Measurements from ENCODE around the gene FBXO44. TPM values are rescaled to one million over a fixed set of nuclear protein-coding genes. Genes with fewer than 3 reads are reported as not detected.
A peak's percentile ranks its signal among the peaks of the same experiment; 100 is the strongest.

The FBXO44 gene
- polyA plus RNA-seq, 1 donor from 2014 or later = 119 TPM

DNA sequence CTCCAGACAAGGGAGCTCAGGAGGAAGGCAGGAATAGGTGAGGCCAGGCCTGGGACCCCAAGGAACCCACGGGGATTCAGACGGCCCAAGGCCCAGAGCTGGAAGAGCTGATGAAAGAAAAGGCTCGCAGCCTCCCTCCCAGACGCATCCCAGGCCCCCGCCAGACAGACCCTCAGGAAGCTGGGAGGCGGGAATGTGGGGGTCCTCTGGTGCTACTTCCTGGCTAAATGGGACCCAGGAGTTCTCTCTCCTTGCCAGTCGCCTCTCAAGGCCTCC, 878 bp upstream of the FBXO44 start:
- TF ChIP-seq POLR2AphosphoS5 (IDR thresholded peaks at IDR 0.05) = no peak
- TF ChIP-seq RAD21 (conservative IDR thresholded peaks at IDR 0.05) = no peak
- TF ChIP-seq EP300 (conservative IDR thresholded peaks at IDR 0.05; ENCODE audit: poor library complexity, severe bottlenecking) = no peak
- no peak for TF ChIP-seq EZH2 (IDR thresholded peaks at IDR 0.05; ENCODE audit: borderline replicate concordance, insufficient read depth, low read length, poor library complexity, severe bottlenecking)
- no peak for TF ChIP-seq SMC3 (conservative IDR thresholded peaks at IDR 0.05; ENCODE audit: poor library complexity)
- TF ChIP-seq, protein P1, sequence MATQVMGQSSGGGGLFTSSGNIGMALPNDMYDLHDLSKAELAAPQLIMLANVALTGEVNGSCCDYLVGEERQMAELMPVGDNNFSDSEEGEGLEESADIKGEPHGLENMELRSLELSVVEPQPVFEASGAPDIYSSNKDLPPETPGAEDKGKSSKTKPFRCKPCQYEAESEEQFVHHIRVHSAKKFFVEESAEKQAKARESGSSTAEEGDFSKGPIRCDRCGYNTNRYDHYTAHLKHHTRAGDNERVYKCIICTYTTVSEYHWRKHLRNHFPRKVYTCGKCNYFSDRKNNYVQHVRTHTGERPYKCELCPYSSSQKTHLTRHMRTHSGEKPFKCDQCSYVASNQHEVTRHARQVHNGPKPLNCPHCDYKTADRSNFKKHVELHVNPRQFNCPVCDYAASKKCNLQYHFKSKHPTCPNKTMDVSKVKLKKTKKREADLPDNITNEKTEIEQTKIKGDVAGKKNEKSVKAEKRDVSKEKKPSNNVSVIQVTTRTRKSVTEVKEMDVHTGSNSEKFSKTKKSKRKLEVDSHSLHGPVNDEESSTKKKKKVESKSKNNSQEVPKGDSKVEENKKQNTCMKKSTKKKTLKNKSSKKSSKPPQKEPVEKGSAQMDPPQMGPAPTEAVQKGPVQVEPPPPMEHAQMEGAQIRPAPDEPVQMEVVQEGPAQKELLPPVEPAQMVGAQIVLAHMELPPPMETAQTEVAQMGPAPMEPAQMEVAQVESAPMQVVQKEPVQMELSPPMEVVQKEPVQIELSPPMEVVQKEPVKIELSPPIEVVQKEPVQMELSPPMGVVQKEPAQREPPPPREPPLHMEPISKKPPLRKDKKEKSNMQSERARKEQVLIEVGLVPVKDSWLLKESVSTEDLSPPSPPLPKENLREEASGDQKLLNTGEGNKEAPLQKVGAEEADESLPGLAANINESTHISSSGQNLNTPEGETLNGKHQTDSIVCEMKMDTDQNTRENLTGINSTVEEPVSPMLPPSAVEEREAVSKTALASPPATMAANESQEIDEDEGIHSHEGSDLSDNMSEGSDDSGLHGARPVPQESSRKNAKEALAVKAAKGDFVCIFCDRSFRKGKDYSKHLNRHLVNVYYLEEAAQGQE (IDR thresholded peaks at IDR 0.05; ENCODE audit: borderline replicate concordance) = no peak
- TF ChIP-seq TAF1 (IDR thresholded peaks at IDR 0.05; ENCODE audit: low read depth) = no peak
- no peak for TF ChIP-seq CTCF (IDR thresholded peaks at IDR 0.05; ENCODE audit: poor library complexity, severe bottlenecking)
- H3K4me3 ChIP-seq (ENCODE audit: low read length) = peak overlapping the region; percentile 66
- peaks cover 4% of the 10 kb centered on the region for H3K36me3 ChIP-seq (ENCODE audit: insufficient read depth, low read length)
- no peak overlapping the region for H3K27ac ChIP-seq (ENCODE audit: low read length)
- H3K79me2 ChIP-seq (replicated peaks; ENCODE audit: insufficient read depth, low read length) = no peaks in the 10 kb centered on the region
- H3F3A ChIP-seq (ENCODE audit: insufficient read depth, low read length, poor library complexity, severe bottlenecking) = no peaks in the 10 kb centered on the region
- H3K9me2 ChIP-seq (ENCODE audit: insufficient read depth, low read length) = no peaks in the 10 kb centered on the region
- no peaks in the 10 kb centered on the region for H4K20me1 ChIP-seq (ENCODE audit: insufficient read depth)
- no peaks in the 10 kb centered on the region for H3K27me3 ChIP-seq (ENCODE audit: insufficient read depth, low read depth, low read length)
- H3K9me3 ChIP-seq (ENCODE audit: low read length) = no peaks in the 10 kb centered on the region
- no peak overlapping the region for H3K4me2 ChIP-seq (ENCODE audit: low read length)
- H3K9ac ChIP-seq (ENCODE audit: low read length) = peak overlapping the region; percentile 52
- H2AFZ ChIP-seq (ENCODE audit: low read depth, low read length) = no peak overlapping the region

DNA sequence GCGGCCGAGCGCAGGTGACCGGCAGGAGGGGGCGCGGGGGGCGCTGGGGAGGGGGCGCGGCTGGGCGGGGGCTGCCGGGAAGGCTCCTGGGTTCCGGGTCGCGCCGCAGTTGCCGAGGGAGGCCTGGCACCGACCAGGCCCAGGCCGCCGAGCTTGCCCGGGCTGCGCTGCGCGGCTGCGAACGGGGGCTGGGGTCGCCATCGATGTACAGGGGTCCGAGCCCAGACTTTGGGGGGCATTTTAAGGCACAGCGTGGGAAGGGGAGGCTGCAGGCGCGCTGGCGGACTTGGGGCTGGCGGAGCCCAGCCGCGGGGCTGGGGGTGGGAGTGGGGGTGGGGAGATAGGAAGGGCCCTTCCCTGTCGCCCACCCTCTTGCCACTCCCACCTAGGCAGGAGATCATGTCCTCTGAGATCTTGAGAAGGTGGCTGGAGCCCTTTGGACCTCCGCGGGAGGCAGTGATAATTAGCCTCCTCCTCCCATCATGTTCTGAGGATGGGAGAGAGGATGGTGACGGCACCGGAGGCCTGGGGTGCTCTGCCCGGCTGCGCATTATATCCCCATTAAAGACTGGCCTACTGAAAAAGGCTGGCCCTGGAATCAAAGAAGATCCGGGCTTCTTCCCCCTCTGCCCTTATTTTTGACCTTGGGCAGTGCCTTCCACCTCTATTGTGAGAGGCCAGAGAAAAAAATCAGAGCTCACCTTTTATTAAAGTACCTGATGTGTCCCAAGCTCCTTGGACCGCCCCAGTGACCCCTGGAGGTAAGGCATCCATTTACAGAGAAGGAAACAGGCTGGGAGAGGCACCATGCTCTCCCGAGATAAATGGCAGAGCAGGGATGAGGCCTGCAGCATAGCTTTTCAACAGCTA, 497 bp downstream of the FBXO44 start:
- no peaks in the 10 kb centered on the region for H3K9me2 ChIP-seq (ENCODE audit: insufficient read depth, low read length)
- H3K27me3 ChIP-seq (ENCODE audit: insufficient read depth, low read depth, low read length) = no peaks in the 10 kb centered on the region
- H3K4me2 ChIP-seq (ENCODE audit: low read length) = peak overlapping the region; percentile 97
- H3K9ac ChIP-seq (ENCODE audit: low read length) = peak overlapping the region; percentile 78
- H3K79me2 ChIP-seq (replicated peaks; ENCODE audit: insufficient read depth, low read length) = no peaks in the 10 kb centered on the region
- peaks cover 4% of the 10 kb centered on the region for H3K36me3 ChIP-seq (ENCODE audit: insufficient read depth, low read length)
- no peaks in the 10 kb centered on the region for H4K20me1 ChIP-seq (ENCODE audit: insufficient read depth)
- H3K27ac ChIP-seq (ENCODE audit: low read length) = no peak overlapping the region
- peak overlapping the region; percentile 86 for H3K4me3 ChIP-seq (ENCODE audit: low read length)
- no peaks in the 10 kb centered on the region for H3K9me3 ChIP-seq (ENCODE audit: low read length)
- H3F3A ChIP-seq (ENCODE audit: insufficient read depth, low read length, poor library complexity, severe bottlenecking) = no peaks in the 10 kb centered on the region
- H2AFZ ChIP-seq (ENCODE audit: low read depth, low read length) = peak overlapping the region; percentile 43
- no peak for TF ChIP-seq TAF1 (IDR thresholded peaks at IDR 0.05; ENCODE audit: low read depth)
- TF ChIP-seq MXI1 (conservative IDR thresholded peaks at IDR 0.05; ENCODE audit: poor library complexity, severe bottlenecking) = no peak
- TF ChIP-seq SMC3 (conservative IDR thresholded peaks at IDR 0.05; ENCODE audit: poor library complexity) = no peak
- TF ChIP-seq RAD21 (conservative IDR thresholded peaks at IDR 0.05) = no peak
- TF ChIP-seq EP300 (conservative IDR thresholded peaks at IDR 0.05; ENCODE audit: poor library complexity, severe bottlenecking) = no peak
- TF ChIP-seq EZH2 (IDR thresholded peaks at IDR 0.05; ENCODE audit: borderline replicate concordance, insufficient read depth, low read length, poor library complexity, severe bottlenecking) = no peak
